SK-N-MC (cell line): ENCODE data around the gene ST6GALNAC3.

Experiments
- EZH2 ChIP-seq: fragments of 200-600 bp; sonication (generic); IDR thresholded peaks from one replicate; pipeline ENCODE4 v1.6.1; 2017; ENCODE audit warnings: antibody characterized with exemption
- POLR2AphosphoS5 ChIP-seq: IDR thresholded peaks from 2 replicates; pipeline ENCODE4 v1.6.1; 2012; ENCODE audit warnings: mild to moderate bottlenecking, low read depth, low read length, borderline replicate concordance

DNA sequence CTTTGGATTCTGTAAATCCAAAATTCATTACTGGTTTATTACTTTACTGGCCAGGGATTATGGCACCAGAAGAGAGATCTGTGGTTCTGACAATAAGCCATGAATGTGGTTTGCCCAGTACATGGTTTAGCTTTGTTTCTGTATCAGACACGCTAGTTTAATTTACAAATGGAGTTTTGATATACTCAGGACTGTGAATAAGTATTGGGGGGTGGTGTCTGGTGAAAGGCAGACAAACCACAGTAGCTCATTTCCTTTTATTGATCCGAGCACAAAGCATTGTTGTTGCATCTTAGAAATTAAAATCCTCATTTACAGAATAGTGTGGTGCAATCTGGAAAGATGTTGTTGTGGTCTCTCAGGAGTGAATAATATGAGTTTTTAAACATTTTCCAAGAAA is 96.0 kb downstream of the ST6GALNAC3 start:
- TF ChIP-seq POLR2AphosphoS5 (no peak), EZH2 (no peak)
